Measurements from ENCODE around the gene GM2A. TPM values are rescaled to one million over a fixed set of nuclear protein-coding genes. Genes with fewer than 3 reads are reported as not detected.

Gene GM2A
- total and polyA plus RNA-seq, 2 donors (not counting 1 experiment from before 2014, with no cell fraction given): 29.8 to 82.7 TPM

- POLR2A ChIA-PET: interaction anchor here (1.3 to 1.6 kb wide), 3 partner anchors 9 to 16 kb away, joined by 3 to 6 read pairs (median 3); partner anchors contain the start of gene CCDC69
- H3K4me2 ChIP-seq (replicated peaks; ENCODE audit: low read depth, low read length, poor library complexity, severe bottlenecking): peak overlapping the region; percentile 55
- peak overlapping the region; percentile 13 for H3K9ac ChIP-seq (ENCODE audit: low read length)
- WGBS (ENCODE audit: insufficient coverage): 15% methylated on average over 2 of the region's 5 CpGs
- H3K27me3 Mint-ChIP-seq: no peaks in the 10 kb centered on the region
- peak overlapping the region; percentile 89 for H3K27ac Mint-ChIP-seq
- peaks cover 66% of the 10 kb centered on the region for H3K79me2 ChIP-seq (ENCODE audit: control insufficient read depth, insufficient read depth, low read length)
- peak overlapping the region; percentile 66 for H3K4me3 Mint-ChIP-seq
- H3K9me3 Mint-ChIP-seq (ENCODE audit: insufficient read depth): no peaks in the 10 kb centered on the region
- no peaks in the 10 kb centered on the region for H3K9me3 ChIP-seq (ENCODE audit: control extremely low read depth in 1 of 3, control insufficient read depth in 2 of 3, insufficient read depth in 1 of 3, low read length in 2 of 3)
- peak overlapping the region; percentile 18 for H2AFZ ChIP-seq (ENCODE audit: insufficient read depth, low read depth, low read length, poor library complexity, severe bottlenecking)
- no peak for DNase-seq
- no peaks in the 10 kb centered on the region for H4K20me1 ChIP-seq (ENCODE audit: control insufficient read depth, insufficient read depth, low read length, poor library complexity, severe bottlenecking)
- peaks cover 66 to 83% of the 10 kb centered on the region in 2 donors for H3K4me1 ChIP-seq (ENCODE audit: control insufficient read depth in 2 of 2, insufficient read depth in 2 of 2, low read length in 2 of 2)
- intact Hi-C loops (cut with micrococcal nuclease): no loop called here
- peak overlapping the region; percentile 54 to 99 for H3K27ac ChIP-seq (ENCODE audit: low read length in 2 of 2)
- peaks cover 77% of the 10 kb centered on the region for H3K4me1 Mint-ChIP-seq
- H3K36me3 ChIP-seq (replicated peaks in 1 of 2; ENCODE audit: control extremely low read depth in 1 of 2, control insufficient read depth in 1 of 2, extremely low read depth in 1 of 2, insufficient read depth in 2 of 2, low read length in 1 of 2): peaks cover 0 to 31% of the 10 kb centered on the region in 2 experiments
- no peak for ATAC-seq (ENCODE audit: low read depth)
- CTCF ChIA-PET: interaction anchor here (1.2 to 22.9 kb wide), 3 partner anchors 28 to 83 kb away, joined by 6 to 299 read pairs (median 6); no protein-coding TSS in a partner anchor
- TF ChIP-seq CTCF (IDR thresholded peaks at IDR 0.05) (no peak), EZH2 (IDR thresholded peaks at IDR 0.05; ENCODE audit: borderline replicate concordance, insufficient read depth, low read depth, low read length, poor library complexity, severe bottlenecking) (no peak)
- peak overlapping the region in 1 of 5 experiments; percentile 6 for H3K4me3 ChIP-seq (ENCODE audit: control extremely low read depth in 1 of 5, extremely low read depth in 1 of 5, insufficient read depth in 1 of 5, low read depth in 2 of 5, low read length in 4 of 5)
- H3K27me3 ChIP-seq (replicated peaks in 1 of 4; ENCODE audit: control extremely low read depth in 1 of 4, control insufficient read depth in 3 of 4, insufficient read depth in 4 of 4, low read length in 3 of 4): no peaks in the 10 kb centered on the region
Measured at GRCh38 chr5:151208481-151208914, 44.5 kb upstream of the GM2A start.

- Histone ChIP-seq H3K27ac (ENCODE audit: low read length in 2 of 2) (peak overlapping the region; percentile 96 to 99), H3K9me3 (ENCODE audit: control extremely low read depth in 1 of 3, control insufficient read depth in 2 of 3, insufficient read depth in 1 of 3, low read length in 2 of 3) (no peaks in the 10 kb centered on the region), H3K27me3 (replicated peaks in 1 of 4; ENCODE audit: control extremely low read depth in 1 of 4, control insufficient read depth in 3 of 4, insufficient read depth in 4 of 4, low read length in 3 of 4) (no peaks in the 10 kb centered on the region), H3K4me3 (ENCODE audit: control extremely low read depth in 1 of 5, extremely low read depth in 1 of 5, insufficient read depth in 1 of 5, low read depth in 2 of 5, low read length in 4 of 5) (peak overlapping the region; percentile 16 to 62 (median 35)), H3K9ac (ENCODE audit: low read length) (peak overlapping the region; percentile 44), H3K36me3 (replicated peaks in 1 of 2; ENCODE audit: control extremely low read depth in 1 of 2, control insufficient read depth in 1 of 2, extremely low read depth in 1 of 2, insufficient read depth in 2 of 2, low read length in 1 of 2) (peaks cover 0 to 28% of the 10 kb centered on the region in 2 experiments), H4K20me1 (ENCODE audit: control insufficient read depth, insufficient read depth, low read length, poor library complexity, severe bottlenecking) (no peaks in the 10 kb centered on the region), H2AFZ (ENCODE audit: insufficient read depth, low read depth, low read length, poor library complexity, severe bottlenecking) (no peak overlapping the region), H3K4me1 (ENCODE audit: control insufficient read depth in 2 of 2, insufficient read depth in 2 of 2, low read length in 2 of 2) (peaks cover 98 to 100% of the 10 kb centered on the region in 2 donors), H3K79me2 (ENCODE audit: control insufficient read depth, insufficient read depth, low read length) (peaks cover 54% of the 10 kb centered on the region), H3K4me2 (replicated peaks; ENCODE audit: low read depth, low read length, poor library complexity, severe bottlenecking) (peak overlapping the region; percentile 80)
- Mint-ChIP-seq H3K4me1 (peaks cover 90% of the 10 kb centered on the region), H3K9me3 (ENCODE audit: insufficient read depth) (no peaks in the 10 kb centered on the region), H3K27ac (peak overlapping the region; percentile 96), H3K4me3 (peak overlapping the region; percentile 80), H3K27me3 (no peaks in the 10 kb centered on the region)
- CTCF ChIA-PET: interaction anchor here (1.0 to 22.9 kb wide), 9 partner anchors 11 to 96 kb away, joined by 3 to 299 read pairs (median 15); partner anchors contain the start of genes CCDC69 and GM2A
- POLR2A ChIA-PET: interaction anchor here (1.9 to 5.4 kb wide), 7 partner anchors 11 to 131 kb away, joined by 5 to 100 read pairs (median 26); partner anchors contain the start of genes ANXA6, CCDC69, GM2A and TNIP1
- ATAC-seq (ENCODE audit: low read depth): no peak
- intact Hi-C loops (cut with micrococcal nuclease): loop anchor here (5.0 kb wide), 2 partner anchors 55 to 800 kb away; partner anchors contain the start of genes ANXA6 and CD74
- no peak for DNase-seq
- no peak for TF ChIP-seq EZH2 (IDR thresholded peaks at IDR 0.05; ENCODE audit: borderline replicate concordance, insufficient read depth, low read depth, low read length, poor library complexity, severe bottlenecking)
- no peak for TF ChIP-seq CTCF (IDR thresholded peaks at IDR 0.05)
- 0% methylated on average over 2 of the region's 3 CpGs for WGBS (ENCODE audit: insufficient coverage)
Measured at GRCh38 chr5:151212406-151212798, 40.6 kb upstream of the GM2A start.

All from B cell (primary cell).